ENCODE measurements around the gene RNASE2.
"Not testable (repeated sequence)": the region's sequence is repeated elsewhere in the genome, so short reads cannot be mapped to it uniquely, and the experiment has no call there.

The RNASE2 gene

GRCh38 chr14:20982646-20983369 lies 27.5 kb downstream of the RNASE2 start:
- no peak for DNase-seq

GRCh38 chr14:20985650-20986049 lies 30.4 kb downstream of the RNASE2 start:
- DNase-seq, result not testable (repeated sequence)

- DNase-seq, result peak; percentile 60
Measured at GRCh38 chr14:20986811-20987210, 31.5 kb downstream of the RNASE2 start.

DNA sequence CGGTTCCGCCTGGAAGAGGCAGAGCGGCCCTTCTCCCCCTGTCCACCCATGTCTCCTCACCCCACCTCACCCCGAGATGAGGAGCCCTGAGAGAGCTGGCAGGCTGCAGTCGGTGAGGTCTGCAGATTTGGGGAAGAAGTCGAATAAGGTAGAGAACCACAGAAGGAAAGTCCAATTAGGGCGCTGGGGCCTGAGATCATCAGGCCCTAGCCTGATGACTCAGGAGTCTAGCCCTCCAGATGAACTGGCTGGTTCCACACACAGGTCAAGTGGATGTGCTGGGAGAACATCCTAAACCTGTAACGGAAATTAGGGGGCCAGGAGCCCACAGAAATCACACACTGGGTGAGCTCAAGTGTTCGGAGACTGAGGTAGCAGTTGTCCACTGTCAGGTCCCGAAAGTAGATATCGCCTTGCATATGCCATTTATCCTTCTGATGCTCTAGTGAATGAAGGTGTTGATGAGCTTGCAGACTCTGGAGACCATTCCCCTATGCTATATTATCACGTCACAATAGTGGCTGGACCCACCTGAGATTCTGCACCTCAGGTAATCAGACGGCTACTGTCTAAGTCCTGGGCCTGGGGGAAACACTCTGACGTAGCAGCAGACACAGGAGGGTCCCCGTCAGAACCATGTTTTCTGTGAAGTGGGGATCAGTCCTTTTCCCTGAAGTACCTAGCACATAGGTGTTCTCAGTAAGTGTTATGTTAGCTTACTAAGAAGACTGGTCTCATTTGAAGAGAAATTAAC lies 33.6 kb downstream of the RNASE2 start:
- no peak for DNase-seq

- no peak for DNase-seq
Measured at GRCh38 chr14:20989471-20989786, 34.1 kb downstream of the RNASE2 start.

- DNase-seq, result peak; percentile 96
Measured at GRCh38 chr14:20989787-20990600, 34.7 kb downstream of the RNASE2 start, which contains the start of gene METTL17. Gene METTL17 (plus strand): TSS chr14:20989980. CDS start chr14:20990003, 23 bp downstream.

GRCh38 chr14:20996521-20996920 lies 41.2 kb downstream of the RNASE2 start:
- DNase-seq, result no peak

DNA sequence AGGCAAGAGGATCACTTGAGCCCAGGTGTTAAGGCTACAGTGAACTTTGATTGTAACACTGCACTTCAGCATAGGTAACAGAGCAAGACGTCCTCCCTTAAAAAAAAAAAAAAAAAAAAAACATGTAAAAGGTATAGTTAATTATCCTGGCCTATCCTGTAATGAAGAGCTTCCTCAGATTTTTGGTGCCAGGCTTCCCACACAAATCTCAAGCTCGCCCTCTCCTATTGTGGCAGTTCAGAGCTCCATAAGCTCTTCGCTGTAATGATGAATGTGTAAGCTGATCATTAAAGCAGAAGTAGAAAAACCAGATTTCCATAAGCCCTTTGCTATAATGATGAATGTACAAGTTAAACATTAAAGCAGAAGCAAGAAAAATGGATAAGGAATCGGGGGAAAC lies 41.8 kb downstream of the RNASE2 start:
- DNase-seq, result no peak

- DNase-seq, result no peak
Measured at GRCh38 chr14:20997564-20997963, 42.3 kb downstream of the RNASE2 start.

GRCh38 chr14:20998139-20998538 lies 42.9 kb downstream of the RNASE2 start:
- no peak for DNase-seq

DNA sequence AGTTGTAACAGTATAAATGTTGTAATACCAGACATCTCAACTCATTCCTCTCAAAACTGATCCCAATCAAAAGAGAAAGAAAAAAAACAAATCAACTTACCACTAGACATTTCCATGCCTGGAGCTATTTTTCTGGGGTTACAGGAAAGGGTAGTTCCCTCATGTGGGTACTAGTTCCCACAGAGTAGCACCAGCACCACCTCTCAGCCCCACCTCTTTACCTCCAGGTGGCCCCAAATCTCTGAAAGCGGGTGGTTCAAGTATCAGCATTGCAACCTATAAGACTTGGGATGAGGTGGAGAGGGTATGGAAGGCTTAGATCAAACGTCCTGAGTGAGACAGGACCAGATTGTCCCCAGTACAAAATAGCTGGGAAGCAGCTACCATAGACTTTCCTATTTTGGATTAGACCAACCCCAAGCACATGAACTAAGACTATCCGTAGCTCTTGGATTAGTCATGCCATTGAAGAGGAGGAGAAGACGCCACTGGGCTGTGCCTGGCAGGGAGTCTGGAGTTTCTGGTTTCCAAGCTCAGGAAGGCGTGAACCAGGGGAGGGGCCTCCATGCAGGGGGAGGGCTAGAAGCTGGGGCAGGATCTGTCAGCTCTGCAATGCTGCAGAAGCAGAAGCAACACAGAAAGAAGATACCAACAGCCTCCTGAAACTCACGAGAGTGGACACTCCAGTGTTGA lies 43.5 kb downstream of the RNASE2 start, which contains the start of gene SLC39A2:
Gene SLC39A2 (plus strand): TSS at position 620 of the 693 bp plus-strand sequence. CDS start 154 bp downstream, outside the sequence.
- no peak for DNase-seq

GRCh38 chr14:20999591-20999990 lies 44.3 kb downstream of the RNASE2 start:
- DNase-seq, result no peak

DNA sequence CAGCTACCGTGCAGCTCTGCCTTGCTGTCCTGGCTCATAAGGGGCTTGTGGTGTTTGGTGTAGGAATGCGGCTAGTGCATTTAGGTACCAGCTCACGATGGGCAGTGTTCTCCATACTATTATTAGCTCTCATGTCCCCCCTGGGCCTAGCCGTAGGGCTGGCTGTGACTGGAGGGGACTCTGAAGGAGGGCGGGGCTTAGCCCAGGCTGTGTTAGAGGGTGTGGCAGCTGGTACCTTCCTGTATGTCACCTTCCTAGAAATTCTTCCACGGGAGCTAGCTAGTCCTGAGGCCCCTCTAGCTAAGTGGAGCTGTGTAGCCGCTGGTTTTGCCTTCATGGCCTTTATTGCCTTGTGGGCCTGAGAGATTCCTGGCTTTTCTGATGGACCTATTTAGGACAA lies 45.9 kb downstream of the RNASE2 start:
- DNase-seq, result no peak

- DNase-seq, result no peak
Measured at GRCh38 chr14:21003788-21004346, 48.6 kb downstream of the RNASE2 start.

Data from activated CD4-positive, alpha-beta T cell treated with anti-CD3 and anti-CD28 coated beads, Interleukin-2, Interleukin-6, amounts not matched to agents 100 ng/mL and 50 ng/mL, durations not matched to agents 16 hours and 8 hours (primary cell).